GM19043 (cell line): ENCODE results near the gene RNPS1.
A peak's percentile ranks its signal among the peaks of the same experiment; 100 is the strongest.

Source experiments
- ATAC-seq: cut with Tn5 transposase; IDR thresholded peaks from one replicate; pipeline ENCODE4 v1.9.1; 2021; ENCODE audit warnings: low read depth; ENCODE audit not compliant: unreplicated experiment

The RNPS1 gene

DNA sequence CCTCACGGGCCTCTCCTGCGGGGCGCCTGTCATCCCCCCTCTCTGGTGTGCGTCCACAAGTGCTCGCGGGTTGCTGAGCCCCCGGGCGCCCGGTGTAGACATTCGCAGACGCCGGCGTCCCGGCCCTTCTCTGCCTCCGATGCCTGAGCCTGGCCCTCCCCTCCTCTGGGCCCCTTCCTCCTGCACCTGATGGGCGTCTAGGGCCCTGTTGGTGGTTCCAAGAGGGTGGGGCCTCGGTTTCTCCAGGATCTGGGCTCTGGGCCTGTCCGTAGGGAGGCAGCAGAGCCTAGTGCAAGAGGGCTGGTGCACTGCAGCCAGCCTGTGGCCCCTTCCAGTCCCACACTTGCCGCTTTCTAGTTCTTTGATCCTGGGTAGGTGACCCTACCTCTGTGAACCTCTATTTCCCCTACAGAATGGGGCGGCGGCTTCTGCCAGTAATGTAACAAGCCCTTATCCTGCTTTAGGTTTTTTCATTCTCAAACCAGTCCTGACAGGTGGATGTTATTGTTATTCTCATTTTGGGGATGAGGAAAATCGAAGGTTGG, 43.9 kb downstream of the RNPS1 start:
- ATAC-seq = no peak

DNA sequence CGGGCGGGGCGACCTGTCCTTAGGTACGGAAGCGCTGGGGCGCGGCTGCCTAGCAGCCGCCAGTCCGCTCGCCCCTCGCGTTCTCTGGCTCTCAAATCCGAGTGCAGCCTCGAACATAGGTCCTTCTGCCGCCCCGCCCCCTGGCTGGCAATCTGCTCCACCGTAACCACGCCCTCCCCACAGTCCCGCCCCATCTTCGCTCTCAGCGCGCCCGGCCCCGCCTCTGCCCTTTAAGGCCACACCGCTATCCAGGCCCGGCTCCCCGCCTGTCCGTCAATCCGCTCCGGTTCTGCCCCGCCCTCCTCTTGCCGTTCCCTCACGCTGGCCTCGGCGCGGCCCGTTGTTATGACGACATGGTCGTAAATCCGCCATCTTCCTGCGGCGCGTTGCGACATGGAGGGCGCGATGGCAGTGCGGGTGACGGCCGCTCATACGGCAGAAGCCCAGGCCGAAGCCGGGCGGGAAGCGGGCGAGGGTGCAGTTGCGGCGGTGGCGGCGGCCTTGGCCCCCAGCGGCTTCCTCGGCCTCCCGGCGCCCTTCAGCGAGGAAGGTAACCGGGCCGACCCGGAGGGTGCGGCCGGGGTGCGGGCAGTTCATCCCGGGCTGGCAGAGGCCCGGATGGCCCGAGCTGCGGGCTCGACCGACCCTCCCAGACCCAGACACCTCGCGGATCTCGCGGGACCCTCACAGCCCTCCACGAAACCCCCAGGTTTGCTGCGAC, 44.5 kb downstream of the RNPS1 start, which contains the start of gene E4F1:
E4F1 (plus strand) TSS at position 371 of the 721 bp plus-strand sequence; CDS start at position 394, 23 bp downstream.
- peak; percentile 94 for ATAC-seq

DNA sequence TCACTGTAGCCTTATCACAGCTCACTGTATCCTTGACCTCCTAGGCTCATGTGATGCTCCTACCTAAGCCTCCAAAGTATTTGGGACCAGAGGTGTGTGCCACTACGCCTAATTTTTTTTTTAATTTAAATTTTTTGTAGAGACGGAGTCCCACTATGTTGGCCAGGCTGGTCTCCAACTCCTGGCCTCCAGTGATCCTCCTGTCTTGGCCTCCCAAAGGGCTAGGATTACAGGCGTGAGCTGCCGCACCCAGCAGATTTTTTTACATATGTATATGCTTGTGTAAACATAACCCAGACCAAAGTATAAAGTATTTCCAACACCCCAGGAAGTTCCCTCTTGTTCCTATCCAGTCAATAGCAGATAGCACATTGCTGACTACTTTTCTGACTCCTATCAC, 51.6 kb downstream of the RNPS1 start:
- no peak for ATAC-seq

DNA sequence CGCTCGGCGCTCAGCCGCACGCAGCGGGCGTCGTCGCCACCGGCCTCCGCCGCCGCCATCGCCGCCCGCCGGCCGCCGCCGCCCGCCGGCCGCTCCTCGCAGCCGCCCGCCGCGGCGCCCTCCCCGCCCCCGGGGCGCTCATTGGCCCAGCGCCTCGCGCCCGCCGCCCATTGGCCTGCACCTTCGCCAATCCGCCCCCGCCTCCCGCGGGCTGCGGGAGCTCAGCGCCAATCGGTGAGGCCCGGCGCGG, 53.3 kb downstream of the RNPS1 start, which contains the start of gene PGP:
PGP (minus strand) TSS at position 122 of the 250 bp plus-strand sequence; CDS start at position 59, 63 bp downstream.
- ATAC-seq = peak; percentile 78

DNA sequence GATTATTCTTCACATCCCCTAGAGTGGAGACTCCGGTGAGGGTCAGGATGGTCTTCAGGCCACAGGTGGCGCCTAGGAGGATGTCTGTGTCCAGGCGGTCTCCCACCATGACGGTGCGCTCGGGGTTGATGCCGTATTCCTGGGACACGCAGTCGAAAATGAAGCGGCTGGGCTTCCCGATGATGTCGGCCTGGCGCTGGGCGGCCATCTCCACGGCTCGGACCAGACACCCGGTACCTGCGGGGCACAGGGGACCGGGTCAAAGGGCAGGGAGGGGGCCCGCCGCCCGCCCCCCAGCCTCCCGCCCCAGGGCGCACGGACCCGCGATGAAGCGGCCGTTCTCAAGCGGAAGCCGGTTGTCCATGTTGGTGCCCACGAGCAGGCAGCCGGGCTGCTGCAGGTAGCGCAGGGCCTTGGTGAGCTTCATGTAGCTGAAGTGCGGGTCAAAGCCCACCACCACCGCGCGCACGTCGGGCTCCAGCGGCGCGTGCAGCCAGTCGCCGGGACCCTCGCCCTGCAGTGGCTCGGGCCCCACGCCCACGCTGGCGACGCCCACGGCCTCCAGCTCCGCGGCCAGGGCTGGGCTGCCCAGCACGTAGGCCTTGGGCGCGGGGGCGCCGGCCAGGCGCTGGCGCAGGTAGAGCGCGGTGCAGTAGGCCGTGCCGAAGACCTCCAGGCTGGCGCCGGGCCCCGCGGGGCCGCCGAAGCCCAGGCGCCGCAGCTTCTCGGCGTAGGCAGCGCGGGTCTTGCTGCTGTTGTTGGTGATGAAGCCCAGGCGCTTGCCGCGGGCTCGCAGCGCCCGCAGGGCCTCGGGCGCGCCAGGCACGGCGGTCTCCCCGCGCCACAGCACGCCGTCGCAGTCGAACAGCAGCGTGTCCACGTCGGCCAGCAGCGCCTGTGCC, 53.9 kb downstream of the RNPS1 start:
- ATAC-seq = no peak

- no peak for ATAC-seq
These were observed 55.3 kb downstream of the RNPS1 start for GRCh38 chr16:2212362-2213324.

GRCh38 chr16:2211923-2212347, 56.0 kb downstream of the RNPS1 start:
- ATAC-seq = no peak

- ATAC-seq = no peak
These were observed 57.2 kb downstream of the RNPS1 start, which contains the start of gene BRICD5 for GRCh38 chr16:2210386-2211365. TSS of gene BRICD5 (minus strand) at chr16:2210863. CDS start at chr16:2210833, 30 bp downstream.

GRCh38 chr16:2210009-2210332, 58.0 kb downstream of the RNPS1 start:
- ATAC-seq = no peak

DNA sequence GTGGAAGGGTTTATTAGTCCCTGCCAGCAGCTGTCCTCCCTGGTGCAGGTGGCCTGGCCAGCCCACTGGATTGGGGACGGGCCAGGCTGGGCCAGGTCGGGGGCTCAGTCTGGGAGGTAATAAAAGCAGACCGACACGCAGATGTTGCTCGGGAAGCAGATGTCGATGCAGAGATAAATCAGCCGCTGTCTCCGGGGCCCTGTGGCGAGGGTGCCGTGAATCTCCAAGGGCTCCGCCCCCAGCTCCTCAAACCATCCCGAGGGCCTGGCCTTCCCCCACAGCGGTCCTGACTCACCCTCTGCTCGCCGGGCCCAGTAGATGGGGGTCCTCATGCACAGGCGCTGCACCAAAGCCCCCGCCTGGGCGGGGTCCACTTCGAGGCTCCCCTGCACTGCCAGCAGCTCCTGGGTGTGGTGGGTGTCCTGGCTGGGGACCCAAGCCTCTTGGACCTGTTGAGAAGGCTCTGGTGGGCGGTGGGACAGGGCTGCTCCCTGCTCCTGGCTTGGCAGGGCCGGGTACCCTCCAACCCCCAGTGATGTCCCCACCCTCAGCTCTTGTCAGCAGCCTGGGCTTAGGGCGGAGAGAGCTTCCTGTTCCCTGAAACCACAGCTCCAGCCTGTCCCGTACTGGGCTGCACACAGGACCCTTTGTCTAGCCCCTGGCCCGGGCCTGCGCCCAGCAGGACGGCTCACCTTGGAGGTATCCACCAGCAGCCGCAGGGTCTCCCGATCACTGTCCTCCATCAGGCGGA, 58.5 kb downstream of the RNPS1 start:
- ATAC-seq = no peak

GRCh38 chr16:2208772-2209171, 59.2 kb downstream of the RNPS1 start:
- ATAC-seq = no peak

GRCh38 chr16:2208308-2208707, 59.6 kb downstream of the RNPS1 start:
- ATAC-seq = no peak

DNA sequence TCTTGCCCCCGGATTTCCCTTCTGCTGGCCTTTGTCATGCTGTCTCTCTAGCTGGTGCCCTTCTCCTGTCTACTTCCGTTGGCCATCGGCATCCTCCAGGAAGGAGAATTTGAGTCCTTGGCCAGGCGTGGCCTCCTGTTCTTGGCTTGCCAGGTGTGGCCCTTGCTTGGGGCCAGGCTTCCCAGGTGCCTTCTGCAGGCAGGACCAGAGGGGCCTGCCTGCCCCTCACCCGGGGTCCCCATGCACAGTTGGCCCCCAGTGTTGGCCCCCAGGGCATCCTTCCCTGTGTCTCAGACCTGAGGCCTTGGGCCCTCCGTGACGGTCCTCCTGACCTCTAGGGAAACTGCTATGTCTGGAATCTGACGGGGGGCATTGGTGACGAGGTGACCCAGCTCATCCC, 60.1 kb downstream of the RNPS1 start:
- ATAC-seq = no peak

GRCh38 chr16:2206780-2207433, 61.0 kb downstream of the RNPS1 start:
- ATAC-seq = no peak

- ATAC-seq = no peak
These were observed 61.5 kb downstream of the RNPS1 start for GRCh38 chr16:2206420-2206779.

- no peak for ATAC-seq
These were observed 62.0 kb downstream of the RNPS1 start for GRCh38 chr16:2205967-2206313.

GRCh38 chr16:2205104-2205966, 62.6 kb downstream of the RNPS1 start, which contains the start of gene MLST8:
TSS of gene MLST8 (plus strand) at chr16:2205454. CDS start at chr16:2206086, 632 bp downstream.
- peak; percentile 62 for ATAC-seq
